Activated gamma-delta T cell treated with anti-CD3 and anti-CD28 coated beads, Interleukin-2, amount 50 U/mL, for 16 hours (primary cell): ENCODE data around the gene ANKMY2.

Experiments
- DNase-seq: peaks from one replicate; pipeline ENCODE4 v3.0.0-alpha.2; 2020; ENCODE audit warnings: low read depth

ANKMY2 gene

GRCh38 chr7:16579216-16579615 is 66.3 kb downstream of the ANKMY2 start:
- DNase-seq, result no peak

DNA sequence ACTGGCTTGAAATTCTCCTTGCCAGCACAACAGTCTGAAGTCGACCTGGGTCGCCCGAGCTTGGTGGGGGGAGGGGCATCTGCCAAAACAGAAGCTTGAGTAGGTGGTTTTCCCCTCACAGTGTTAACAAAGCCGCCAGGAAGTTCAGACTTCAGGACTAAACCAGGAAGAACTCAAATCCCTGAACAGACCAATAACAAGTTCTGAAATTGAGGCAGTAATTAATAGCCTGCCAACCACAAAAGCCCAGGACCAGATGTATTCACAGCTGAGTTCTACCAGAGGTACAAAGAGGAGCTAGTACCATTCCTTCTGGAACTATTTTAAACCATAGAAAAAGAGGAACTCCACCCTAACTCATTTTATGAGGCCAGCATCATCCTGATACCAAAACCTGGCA is 73.6 kb downstream of the ANKMY2 start:
- no peak for DNase-seq

GRCh38 chr7:16564909-16565426 is 80.6 kb downstream of the ANKMY2 start:
- no peak for DNase-seq

DNA sequence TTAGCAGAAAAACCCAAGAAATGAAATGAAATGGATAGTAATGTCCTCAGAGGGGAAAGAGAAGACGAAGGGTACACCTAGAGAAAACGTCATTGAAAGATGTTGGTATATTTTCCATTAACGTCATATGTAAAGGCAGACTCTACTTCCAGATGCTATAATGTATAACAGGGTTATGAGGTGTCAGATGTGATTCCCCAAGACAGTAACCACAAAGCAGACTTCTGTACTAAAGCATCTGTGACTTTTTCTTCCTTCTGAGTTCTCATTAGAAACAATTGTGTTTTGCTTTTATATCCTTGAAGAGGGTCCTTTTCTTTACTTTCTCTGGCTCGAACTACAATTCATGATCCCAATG is 81.6 kb downstream of the ANKMY2 start:
- no peak for DNase-seq

- DNase-seq, result no peak
Observed at GRCh38 chr7:16563281-16564022, 82.1 kb downstream of the ANKMY2 start.

- DNase-seq, result no peak
Observed at GRCh38 chr7:16562456-16563220, 82.9 kb downstream of the ANKMY2 start.

GRCh38 chr7:16561943-16562342 is 83.6 kb downstream of the ANKMY2 start:
- no peak for DNase-seq

GRCh38 chr7:16559497-16560179 is 85.9 kb downstream of the ANKMY2 start:
- no peak for DNase-seq

GRCh38 chr7:16558761-16559302 is 86.7 kb downstream of the ANKMY2 start:
- no peak for DNase-seq

DNA sequence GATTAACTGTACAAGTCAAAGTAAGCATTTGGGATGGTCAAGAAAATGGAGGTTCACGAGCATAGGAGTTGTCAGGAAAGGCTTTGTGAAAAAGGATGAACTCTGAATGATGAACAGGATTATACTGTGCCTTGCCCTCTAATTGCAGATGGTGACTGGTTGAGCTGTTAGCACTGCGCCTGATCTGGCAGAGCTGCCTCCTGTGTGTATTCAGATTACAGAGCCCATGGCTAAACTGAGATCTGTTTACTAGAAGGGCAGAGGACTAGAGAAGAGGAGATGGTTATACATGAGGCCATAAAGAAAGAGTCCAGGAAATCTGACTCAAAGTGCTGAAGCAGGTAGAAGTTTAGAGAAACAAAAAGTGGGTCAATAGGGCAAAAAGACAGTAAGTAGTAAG is 89.2 kb downstream of the ANKMY2 start:
- no peak for DNase-seq

DNA sequence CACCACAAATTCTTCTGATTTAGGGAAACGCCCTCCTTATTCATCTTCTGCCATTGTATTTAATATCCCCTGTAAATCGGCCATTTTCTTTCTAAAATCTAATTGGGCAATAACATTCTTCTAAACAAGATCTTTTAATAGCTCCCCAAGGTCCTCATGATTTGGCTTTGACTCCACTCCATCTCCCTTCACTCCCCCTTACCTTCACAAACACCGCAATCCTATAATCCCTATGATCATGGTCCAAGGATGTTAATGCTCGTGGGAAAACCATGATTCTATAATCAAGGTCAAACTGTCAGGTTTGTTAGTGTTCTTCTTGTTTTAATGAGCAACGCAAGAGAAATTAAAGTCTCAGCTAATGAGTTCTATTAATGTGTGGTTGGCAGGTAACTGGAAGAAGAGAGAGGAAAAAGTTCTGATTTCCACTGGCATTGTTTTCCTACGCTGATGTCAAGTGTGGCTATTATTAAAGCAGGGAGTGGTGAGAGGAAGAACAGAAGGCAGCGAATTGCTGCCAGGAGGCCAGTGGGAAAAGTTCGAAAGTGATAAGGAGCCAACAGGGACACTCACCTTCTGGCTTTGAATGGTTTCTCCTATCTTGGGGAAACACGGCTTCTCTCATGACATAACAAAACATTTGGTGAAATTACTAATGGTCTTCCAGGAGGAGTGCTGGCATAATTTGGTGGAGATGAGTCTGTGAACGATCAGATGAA is 90.9 kb downstream of the ANKMY2 start:
- DNase-seq, result no peak

DNA sequence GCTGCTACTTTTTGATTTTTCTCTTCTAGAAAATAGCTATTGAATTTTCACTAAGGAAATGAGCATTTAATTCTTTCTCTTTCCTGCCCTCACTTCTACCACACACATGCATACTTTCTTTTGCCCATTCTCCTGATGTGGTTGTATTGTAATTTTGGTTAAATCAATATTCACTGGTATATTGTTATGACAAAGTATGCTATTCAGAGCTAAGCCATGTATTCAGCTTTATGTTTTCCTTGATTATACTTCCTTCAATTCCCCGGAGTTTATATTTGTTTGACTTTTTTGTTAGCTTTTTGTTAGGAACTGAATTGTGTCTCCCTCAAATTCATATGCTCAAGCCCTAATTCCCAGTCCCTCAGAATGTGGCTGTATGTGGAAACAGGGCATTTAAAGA is 94.9 kb downstream of the ANKMY2 start:
- DNase-seq, result no peak
